ENCODE data around the gene IGDCC3. TPM values are rescaled to one million over a fixed set of nuclear protein-coding genes. Genes with fewer than 3 reads are reported as not detected.
A peak's percentile ranks its signal among the peaks of the same experiment; 100 is the strongest.
"Not testable (repeated sequence)": the region's sequence is repeated elsewhere in the genome, so short reads cannot be mapped to it uniquely, and the experiment has no call there.

Gene IGDCC3
- polyA plus RNA-seq, 1 donor, result 3.7 TPM

GRCh38 chr15:65406424-65407000, 28.7 kb upstream of the IGDCC3 start:
- no peak for DNase-seq (ENCODE audit: low read depth)

GRCh38 chr15:65405791-65406423, 28.1 kb upstream of the IGDCC3 start:
- DNase-seq (ENCODE audit: low read depth), result no peak

- DNase-seq (ENCODE audit: low read depth), result no peak
These were observed 26.5 kb upstream of the IGDCC3 start for GRCh38 chr15:65404186-65404872.

GRCh38 chr15:65402961-65403360, 25.2 kb upstream of the IGDCC3 start:
- no peak for DNase-seq (ENCODE audit: low read depth)

- DNase-seq (ENCODE audit: low read depth), result no peak
These were observed 23.9 kb upstream of the IGDCC3 start for GRCh38 chr15:65401611-65402240.

GRCh38 chr15:65400760-65401610, 23.2 kb upstream of the IGDCC3 start:
- DNase-seq (ENCODE audit: low read depth), result peak; percentile 67

- no peak for DNase-seq (ENCODE audit: low read depth)
These were observed 22.2 kb upstream of the IGDCC3 start for GRCh38 chr15:65399997-65400396.

- no peak for DNase-seq (ENCODE audit: low read depth)
These were observed 21.4 kb upstream of the IGDCC3 start for GRCh38 chr15:65399001-65399706.

GRCh38 chr15:65398486-65398885, 20.7 kb upstream of the IGDCC3 start:
- DNase-seq (ENCODE audit: low read depth), result not testable (repeated sequence)

- DNase-seq (ENCODE audit: low read depth), result no peak
These were observed 19.1 kb upstream of the IGDCC3 start for GRCh38 chr15:65396965-65397317.

GRCh38 chr15:65396283-65396964, 18.6 kb upstream of the IGDCC3 start:
- no peak for DNase-seq (ENCODE audit: low read depth)

- DNase-seq (ENCODE audit: low read depth), result no peak
These were observed 17.9 kb upstream of the IGDCC3 start for GRCh38 chr15:65395567-65396202.

GRCh38 chr15:65394936-65395335, 17.1 kb upstream of the IGDCC3 start:
- DNase-seq (ENCODE audit: low read depth), result no peak

GRCh38 chr15:65394280-65394789, 16.5 kb upstream of the IGDCC3 start:
- DNase-seq (ENCODE audit: low read depth), result no peak

- DNase-seq (ENCODE audit: low read depth), result no peak
These were observed 15.8 kb upstream of the IGDCC3 start for GRCh38 chr15:65393557-65393956.

GRCh38 chr15:65393091-65393490, 15.3 kb upstream of the IGDCC3 start:
- DNase-seq (ENCODE audit: low read depth), result no peak

GRCh38 chr15:65392368-65392767, 14.6 kb upstream of the IGDCC3 start:
- DNase-seq (ENCODE audit: low read depth), result no peak

GRCh38 chr15:65391732-65392131, 13.9 kb upstream of the IGDCC3 start:
- DNase-seq (ENCODE audit: low read depth), result no peak

- DNase-seq (ENCODE audit: low read depth), result no peak
These were observed 12.6 kb upstream of the IGDCC3 start for GRCh38 chr15:65390447-65390846.

- no peak for DNase-seq (ENCODE audit: low read depth)
These were observed 11.4 kb upstream of the IGDCC3 start for GRCh38 chr15:65389226-65389625.

Data from forelimb muscle (tissue), 1 donor.